Measurements from ENCODE around the gene ABCA5. TPM values are rescaled to one million over a fixed set of nuclear protein-coding genes. Genes with fewer than 3 reads are reported as not detected.

ABCA5 gene
- total and polyA plus RNA-seq, 9 of the 15 experiments (the other 6 are each of a cell fraction or from before 2014, with no cell fraction given) = 0.74 to 2.3 (median 1.4) TPM

- ATAC-seq (peak; percentile 54; the same call in 2 of the 3 replicates), FAIRE-seq (peak; percentile 77), DNase-seq (ENCODE audit: extremely low read depth in 1 of 4, low spot score in 3 of 4) (peak in 2 of 4 experiments; percentile 20 to 64)
- no TSS peak for BruUV-seq (replicated peaks)
- H3K9ac ChIP-seq (ENCODE audit: insufficient read depth in 1 of 2, low read depth in 2 of 2, low read length in 2 of 2) = no peak overlapping the region
- H3K79me2 ChIP-seq (ENCODE audit: control insufficient read depth, insufficient read depth, low read length) = no peaks in the 10 kb centered on the region
- in situ Hi-C loops (cut with MboI) (no loop called here), intact Hi-C loops (cut with micrococcal nuclease) (no loop called here)
- no peak overlapping the region for H3K27ac ChIP-seq (ENCODE audit: extremely low read depth, low read depth, low read length)
- CTCF ChIA-PET (ENCODE audit: low intra/inter-chr PET ratio) = no interaction called here
- no peaks in the 10 kb centered on the region for H3K9me1 ChIP-seq (ENCODE audit: control insufficient read depth, insufficient read depth, low read length)
- H3K9me3 ChIP-seq (replicated peaks; ENCODE audit: control insufficient read depth, insufficient read depth, low read depth, low read length) = no peaks in the 10 kb centered on the region
- H3K27me3 ChIP-seq (ENCODE audit: control insufficient read depth in 2 of 2, insufficient read depth in 2 of 2, low read length in 2 of 2) = no peaks in the 10 kb centered on the region
- POLR2A ChIA-PET = no interaction called here
- H3K4me1 ChIP-seq (replicated peaks in 1 of 2; ENCODE audit: control insufficient read depth in 2 of 2, insufficient read depth in 2 of 2, low read length in 2 of 2) = peaks cover 0 to 7% of the 10 kb centered on the region in 2 experiments; a peak in 2 of 5 replicates
- no peaks in the 10 kb centered on the region for H4K20me1 ChIP-seq (replicated peaks; ENCODE audit: control insufficient read depth, insufficient read depth, low read length)
- H3K36me3 ChIP-seq (ENCODE audit: control insufficient read depth, insufficient read depth, low read length) = no peaks in the 10 kb centered on the region
- peak overlapping the region; percentile 55; the same call in 1 of the 2 replicates for H2AFZ ChIP-seq (ENCODE audit: low read depth, low read length)
- no peak overlapping the region for H3K4me3 ChIP-seq
- peak overlapping the region; percentile 30; the same call in 1 of the 2 replicates for H3K4me2 ChIP-seq (ENCODE audit: insufficient read depth, low read length)
- WGBS (ENCODE audit: insufficient coverage, low coverage, missing lambda C conversion rate) = 7% methylated on average over 6 of the region's 6 CpGs
- TF ChIP-seq ZNF408 (CRISPR knock-in tag; IDR thresholded peaks at IDR 0.05; ENCODE audit: low read depth) (no peak), MTA3 (IDR thresholded peaks at IDR 0.05; ENCODE audit: borderline replicate concordance) (no peak), TAL1 (IDR thresholded peaks at IDR 0.05) (peak; percentile 19; the same call in 1 of the 2 replicates), PTBP1 (IDR thresholded peaks at IDR 0.05; ENCODE audit: low read depth, low read length) (no peak), RCOR1 (IDR thresholded peaks at IDR 0.05; ENCODE audit: borderline replicate concordance in 1 of 2, low read depth in 2 of 2, low read length in 2 of 2) (peak in 1 of 2 experiments; percentile 76; a peak in 1 of 4 replicates), ELF4 (CRISPR knock-in tag; IDR thresholded peaks at IDR 0.05) (no peak), RBFOX2 (IDR thresholded peaks at IDR 0.05; ENCODE audit: low read depth, low read length) (no peak), ZNF639 (CRISPR knock-in tag; conservative IDR thresholded peaks at IDR 0.05 in 1 of 2, IDR thresholded peaks at IDR 0.05 in 1 of 2) (no peak), KHSRP (IDR thresholded peaks at IDR 0.05) (no peak), CGGBP1 (CRISPR knock-in tag; IDR thresholded peaks at IDR 0.05) (no peak), USF1 (CRISPR knock-in tag; IDR thresholded peaks at IDR 0.05) (peak; percentile 65), ZNF77 (CRISPR knock-in tag; IDR thresholded peaks at IDR 0.05) (no peak), SFPQ (IDR thresholded peaks at IDR 0.05; ENCODE audit: low read depth, low read length) (no peak), DLX4 (CRISPR knock-in tag; IDR thresholded peaks at IDR 0.05) (no peak), ASH1L (IDR thresholded peaks at IDR 0.05; ENCODE audit: borderline replicate concordance, low read depth, partially characterized antibody) (no peak), ZBTB5 (IDR thresholded peaks at IDR 0.05) (no peak)
Measured at GRCh38 chr17:69198238-69198637, 128.7 kb downstream of the ABCA5 start.
